ENCODE results near the gene FYCO1.

DNA sequence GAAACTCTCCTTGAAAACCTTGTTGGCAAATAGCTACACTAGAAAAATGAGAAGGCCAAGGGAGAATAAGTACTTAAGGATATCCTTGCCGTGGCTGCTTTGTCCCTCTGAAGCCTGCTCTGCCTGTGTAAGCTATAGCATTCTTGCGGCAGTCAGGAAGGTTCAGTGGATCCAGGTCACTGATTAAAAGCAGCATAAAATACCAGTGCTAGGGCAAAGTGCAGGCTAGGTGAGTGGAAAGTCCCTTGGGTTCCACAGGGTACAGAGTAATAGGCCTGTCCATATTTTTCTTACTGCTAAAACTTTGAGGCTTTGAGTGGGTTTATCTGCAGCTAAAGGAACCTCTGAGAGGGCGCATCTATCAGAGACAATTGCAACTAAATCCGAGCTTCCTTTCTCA, 42.1 kb downstream of the FYCO1 start:
- TF ChIP-seq POLR2A (IDR thresholded peaks at IDR 0.05; ENCODE audit: low read length) (no peak), GATA1 (IDR thresholded peaks at IDR 0.05; ENCODE audit: low read depth, low read length) (no peak)

Data from erythroblast (primary cell).